HCT116 (cell line): ENCODE results near the gene TMEM100. TPM values are rescaled to one million over a fixed set of nuclear protein-coding genes. Genes with fewer than 3 reads are reported as not detected.

Source experiments
- ATAC-seq: fragments of 200-7000 bp; cut with Tn5 transposase; 2 replicates; pipeline ENCODE4 v1.9.1; 2020; ENCODE audit warnings: mild to moderate bottlenecking, moderate library complexity
- BruUV-seq: library from RNA; stranded (reverse); fragments of 400-500 nt; replicated peaks from 2 replicates; lab custom pipeline; 2021; lab: Mats Ljungman, UMichigan
- CTCF ChIA-PET: fragments of 300-600 bp; sonication (Branson Sonifier 250); formaldehyde crosslinking; loops from one replicate; lab custom pipeline; 2021; ENCODE audit warnings: antibody characterized with exemption; lab: Charles Lee
- POLR2A ChIA-PET: fragments of 300-600, 350-600 bp; sonication (Branson Sonifier 250); formaldehyde crosslinking; loops from one replicate; lab custom pipeline; 2021; ENCODE audit warnings: antibody characterized with exemption; lab: Charles Lee
- RAD21 ChIA-PET, 2 experiments: fragments of 300-600 bp; sonication (Branson Sonifier 250); formaldehyde crosslinking; loops; one replicate each; lab custom pipeline; 2023; ENCODE audit warnings: low total read pairs in 2 of 2; ENCODE audit not compliant: uncharacterized antibody in 2 of 2, unreplicated experiment in 2 of 2, low non-redundant PET in 1 of 2; lab: Charles Lee
- DNase-seq: peaks from one replicate; pipeline ENCODE4 v3.0.0-alpha.2; 2010; ENCODE audit warnings: low read depth, low spot score
- H2AFZ ChIP-seq: fragments of 200-600 bp; shearing (Covaris generic), sonication (generic); 2 replicates; pipeline ENCODE4 v1.6.1; 2017; ENCODE audit warnings: low read depth, mixed run types, mixed read lengths, antibody characterized with exemption, low read length; ENCODE audit not compliant: poor library complexity, severe bottlenecking
- H3K27ac ChIP-seq: 2 replicates; pipeline ENCODE4 v1.5.1; 2012; ENCODE audit warnings: low read depth, low read length
- H3K27me3 ChIP-seq: fragments of 200-600 bp; sonication (generic); 2 replicates; pipeline ENCODE4 v1.6.1; 2016; ENCODE audit warnings: mixed run types, low read length, mixed read lengths; ENCODE audit not compliant: insufficient read depth
- H3K36me3 ChIP-seq, 2 experiments: fragments of 200-500 bp in 1 of 2; fragments of 200-600 bp in 1 of 2; sonication (Bioruptor generic) in 1 of 2; sonication (generic) in 1 of 2; 2 replicates each; pipeline versions ENCODE4 v1.5.1 to v1.6.1; 2014 to 2016; ENCODE audit warnings: low read length in 2 of 2, inconsistent platforms in 1 of 2, mixed read lengths in 1 of 2, mixed run types in 1 of 2; ENCODE audit not compliant: insufficient read depth in 2 of 2, control insufficient read depth in 1 of 2
- H3K4me1 ChIP-seq, 2 experiments: fragments of 200-600 bp in 1 of 2; sonication (generic) in 1 of 2; 2 replicates each; pipeline versions ENCODE4 v1.5.1 to v1.6.1; 2012 to 2017; ENCODE audit warnings: low read length in 2 of 2, inconsistent platforms in 1 of 2, mild to moderate bottlenecking in 1 of 2, mixed read lengths in 1 of 2, mixed run types in 1 of 2, moderate library complexity in 1 of 2; ENCODE audit not compliant: insufficient read depth in 2 of 2, control insufficient read depth in 1 of 2
- H3K4me2 ChIP-seq: fragments of 200-600 bp; sonication (generic); 2 replicates; pipeline ENCODE4 v1.6.1; 2017; ENCODE audit warnings: mixed run types, low read length, mixed read lengths
- H3K4me3 ChIP-seq, 2 experiments: fragments of 200-600 bp in 1 of 2; sonication (generic) in 1 of 2; replicated peaks in 1 of 2; 2 replicates each; pipeline ENCODE4 v1.5.1; 2011 to 2016; ENCODE audit warnings: low read length in 2 of 2, control low read depth in 1 of 2, low read depth in 1 of 2, mild to moderate bottlenecking in 1 of 2, mixed read lengths in 1 of 2, mixed run types in 1 of 2
- H3K79me2 ChIP-seq: fragments of 200-600 bp; sonication (generic); 2 replicates; pipeline ENCODE4 v1.6.1; 2017; ENCODE audit warnings: mild to moderate bottlenecking, mixed run types, low read length, moderate library complexity, mixed read lengths; ENCODE audit not compliant: insufficient read depth
- H3K9ac ChIP-seq: fragments of 200-600 bp; sonication (generic); 2 replicates; pipeline ENCODE4 v1.6.1; 2016; ENCODE audit warnings: low read length, mixed read lengths
- H3K9me2 ChIP-seq: fragments of 200-600 bp; sonication (generic), shearing (Covaris generic); 2 replicates; pipeline ENCODE4 v1.6.1; 2017; ENCODE audit warnings: mixed run types, mild to moderate bottlenecking, moderate library complexity; ENCODE audit not compliant: insufficient read depth
- H3K9me3 ChIP-seq, 2 experiments: fragments of 200-500 bp in 1 of 2; fragments of 200-600 bp in 1 of 2; sonication (Bioruptor generic) in 1 of 2; sonication (generic) in 1 of 2; 2 replicates each; pipeline ENCODE4 v1.6.1; 2014 to 2017; ENCODE audit warnings: low read length in 2 of 2, mixed read lengths in 2 of 2, inconsistent platforms in 1 of 2, low read depth in 1 of 2, mild to moderate bottlenecking in 1 of 2, mixed run types in 1 of 2, moderate library complexity in 1 of 2; ENCODE audit not compliant: control insufficient read depth in 1 of 2, insufficient read depth in 1 of 2
- H4K20me1 ChIP-seq: fragments of 200-600 bp; sonication (generic), shearing (Covaris generic); 2 replicates; pipeline ENCODE4 v1.6.1; 2017; ENCODE audit warnings: mixed run types, mild to moderate bottlenecking, moderate library complexity; ENCODE audit not compliant: insufficient read depth
- CTCF ChIP-seq, 3 experiments: fragments of 200-600 bp in 1 of 3; sonication (generic) in 1 of 3; IDR thresholded peaks in 2 of 3; conservative IDR thresholded peaks in 1 of 3; 2 replicates each; pipeline ENCODE4 v1.5.1; 2012 to 2017; ENCODE audit warnings: low read depth in 2 of 3, low read length in 2 of 3, antibody characterized with exemption in 1 of 3, borderline replicate concordance in 1 of 3, control low read depth in 1 of 3, mild to moderate bottlenecking in 1 of 3, mixed read lengths in 1 of 3, mixed run types in 1 of 3, moderate library complexity in 1 of 3; ENCODE audit not compliant: insufficient read depth in 1 of 3
- ELF1 ChIP-seq: IDR thresholded peaks from 2 replicates; pipeline ENCODE4 v1.6.1; 2012; ENCODE audit warnings: low read depth, borderline replicate concordance
- FOSL1 ChIP-seq: IDR thresholded peaks from 2 replicates; pipeline ENCODE4 v1.6.1; 2012; ENCODE audit warnings: low read depth
- RAD21 ChIP-seq: IDR thresholded peaks from 2 replicates; pipeline ENCODE4 v1.6.1; 2012; ENCODE audit warnings: low read depth, mild to moderate bottlenecking
- TCF7L2 ChIP-seq: IDR thresholded peaks from 2 replicates; pipeline ENCODE4 v1.7.0; 2011; ENCODE audit warnings: borderline replicate concordance, inconsistent platforms; ENCODE audit not compliant: insufficient read depth, insufficient read length; ENCODE audit errors: extremely low read depth
- ZNF274 ChIP-seq: fragments of 200-500 bp; sonication (Bioruptor generic); IDR thresholded peaks from 2 replicates; pipeline ENCODE4 v1.6.1; 2014; ENCODE audit warnings: mild to moderate bottlenecking, low read depth, low read length, inconsistent platforms
- intact Hi-C: fragments of 100-400 bp; cut with micrococcal nuclease; formaldehyde crosslinking; loops from 2 replicates; pipeline ENCODE4 v1.10.0; 2022
- total RNA-seq: library from RNA; stranded (reverse); gene quantifications from one replicate; pipeline ENCODE4 v1.2.1, GENCODE V29; 2021; ENCODE audit not compliant: unreplicated experiment

TMEM100 gene
- total RNA-seq, 1 experiment from 2014 or later = not detected

- intact Hi-C loops = no loop called here
- peak; percentile 86 for ATAC-seq
- no TSS peak for BruUV-seq
These were observed 13.2 kb upstream of the TMEM100 start for GRCh38 chr17:55735731-55736405.

More at GRCh38 chr17:55735731-55736405, 13.2 kb upstream of the TMEM100 start:
- RAD21 ChIA-PET = no interaction called here
- Histone ChIP-seq H3K9ac (no peak overlapping the region), H3K27ac (no peak overlapping the region), H2AFZ (peak overlapping the region; percentile 72), H3K27me3 (peaks cover 20% of the 10 kb centered on the region; the same call in 1 of the 2 replicates), H4K20me1 (no peaks in the 10 kb centered on the region), H3K79me2 (no peaks in the 10 kb centered on the region), H3K4me3 (no peak overlapping the region), H3K9me3 (no peaks in the 10 kb centered on the region), H3K4me2 (no peak overlapping the region), H3K4me1 (peaks cover 0 to 7% of the 10 kb centered on the region in 2 experiments; a peak in 1 of 4 replicates), H3K9me2 (no peaks in the 10 kb centered on the region), H3K36me3 (no peaks in the 10 kb centered on the region)
- CTCF ChIA-PET = interaction anchor here (0.6 to 4.2 kb wide), 13 partner anchors 7 to 980 kb away, joined by 3 to 58 read pairs (median 4); partner anchors contain the start of genes PCTP and TMEM100
- TF ChIP-seq ELF1 (peak; percentile 34; the same call in 1 of the 2 replicates), FOSL1 (no peak), CTCF (IDR thresholded peaks at IDR 0.05 in 2 of 3, conservative IDR thresholded peaks at IDR 0.05 in 1 of 3; ENCODE audit: borderline replicate concordance in 1 of 3, insufficient read depth in 1 of 3, low read depth in 2 of 3, low read length in 2 of 3) (peak; percentile 62 to 97 (median 80); a peak in 5 of 6 replicates), ZNF274 (no peak), RAD21 (peak; percentile 46), TCF7L2 (no peak)
- POLR2A ChIA-PET = interaction anchor here (1.1 to 2.0 kb wide), 2 partner anchors 15 kb away, joined by 3 to 8 read pairs; partner anchors contain the start of gene PCTP
- DNase-seq = peak; percentile 49
